HepG2 (cell line): Measurements from ENCODE around the gene YY1. TPM values are rescaled to one million over a fixed set of nuclear protein-coding genes. Genes with fewer than 3 reads are reported as not detected.
A peak's percentile ranks its signal among the peaks of the same experiment; 100 is the strongest.

Experiments used
- ARID5B ChIP-seq: IDR thresholded peaks from 2 replicates; pipeline ENCODE4 v1.4.0; 2020; ENCODE audit warnings: mild to moderate bottlenecking, missing genetic modification reagents
- BHLHE40 ChIP-seq: IDR thresholded peaks from 2 replicates; pipeline ENCODE4 v1.6.1; 2011; ENCODE audit warnings: low read length, improper control_type of control experiment
- CBX1 ChIP-seq: IDR thresholded peaks from one replicate; pipeline ENCODE4 v1.6.1; 2016; ENCODE audit warnings: antibody characterized with exemption, low read depth
- HBP1 ChIP-seq: IDR thresholded peaks from 2 replicates; pipeline ENCODE4 v1.6.1; 2016; ENCODE audit warnings: low read depth, control low read depth
- JARID2 ChIP-seq: sonication (generic); formaldehyde crosslinking; IDR thresholded peaks from 2 replicates; pipeline ENCODE4 v1.8.1; 2023; ENCODE audit warnings: missing genetic modification reagents, inconsistent platforms; ENCODE audit not compliant: insufficient replicate concordance
- KAT2B ChIP-seq: fragments of 150-350 bp; IDR thresholded peaks from 2 replicates; pipeline ENCODE4 v1.6.1; 2014; ENCODE audit warnings: low read depth, low read length, borderline replicate concordance
- KLF12 ChIP-seq: sonication (generic); formaldehyde crosslinking; IDR thresholded peaks from 2 replicates; pipeline ENCODE4 v1.4.0; 2020; ENCODE audit warnings: missing genetic modification reagents, borderline replicate concordance
- MAX ChIP-seq: IDR thresholded peaks from 2 replicates; pipeline ENCODE4 v1.6.1; 2012; ENCODE audit warnings: inconsistent platforms
- MTF2 ChIP-seq: sonication (generic); formaldehyde crosslinking; IDR thresholded peaks from 2 replicates; pipeline ENCODE4 v1.5.0; 2020; ENCODE audit warnings: missing genetic modification reagents, borderline replicate concordance
- MZF1 ChIP-seq: sonication (generic); formaldehyde crosslinking; IDR thresholded peaks from 2 replicates; pipeline ENCODE4 v1.8.1; 2023; ENCODE audit warnings: mild to moderate bottlenecking, missing genetic modification reagents, borderline replicate concordance
- NFYC ChIP-seq: IDR thresholded peaks from 2 replicates; pipeline ENCODE4 v1.6.1; 2016; ENCODE audit warnings: missing genetic modification reagents, missing compliant biosample characterization
- PRMT3 ChIP-seq: sonication (generic); formaldehyde crosslinking; IDR thresholded peaks from 2 replicates; pipeline ENCODE4 v1.8.1; 2022; ENCODE audit warnings: low read depth, mild to moderate bottlenecking, moderate library complexity, missing genetic modification reagents, borderline replicate concordance
- RARA ChIP-seq: IDR thresholded peaks from 2 replicates; pipeline ENCODE4 v1.6.1; 2016; ENCODE audit warnings: missing genetic modification reagents, missing compliant biosample characterization
- SATB2 ChIP-seq: sonication (generic); formaldehyde crosslinking; IDR thresholded peaks from 2 replicates; pipeline ENCODE4 v1.5.0; 2020; ENCODE audit warnings: missing genetic modification reagents
- SMARCE1 ChIP-seq: fragments of 450-650 bp; IDR thresholded peaks from 2 replicates; pipeline ENCODE4 v1.6.1; 2017; ENCODE audit warnings: borderline replicate concordance
- SNRNP70 ChIP-seq: fragments of 200-400 bp; formaldehyde crosslinking; IDR thresholded peaks from 2 replicates; pipeline ENCODE4 v1.6.1; 2017; ENCODE audit warnings: mild to moderate bottlenecking, low read depth, low read length, moderate library complexity
- SRF ChIP-seq: IDR thresholded peaks from 2 replicates; pipeline ENCODE4 v1.6.1; 2011; ENCODE audit warnings: mild to moderate bottlenecking, low read depth, low read length, moderate library complexity
- TP53 ChIP-seq: sonication (generic); formaldehyde crosslinking; conservative IDR thresholded peaks from 2 replicates; pipeline ENCODE4 v1.4.0; 2020; ENCODE audit warnings: missing genetic modification reagents
- ZFP36 ChIP-seq: fragments of 150-350 bp; IDR thresholded peaks from 2 replicates; pipeline ENCODE4 v1.6.1; 2018; ENCODE audit warnings: borderline replicate concordance, low read length, low read depth; ENCODE audit not compliant: partially characterized antibody
- ZFP62 ChIP-seq: sonication (generic); formaldehyde crosslinking; IDR thresholded peaks from 2 replicates; pipeline ENCODE4 v1.4.0; 2020; ENCODE audit warnings: missing genetic modification reagents
- ZNF333 ChIP-seq: sonication (generic); formaldehyde crosslinking; IDR thresholded peaks from 2 replicates; pipeline ENCODE4 v1.4.0; 2020; ENCODE audit warnings: mild to moderate bottlenecking, missing genetic modification reagents, borderline replicate concordance
- ZNF597 ChIP-seq: sonication (generic); formaldehyde crosslinking; IDR thresholded peaks from 2 replicates; pipeline ENCODE4 v1.5.0; 2020; ENCODE audit warnings: missing genetic modification reagents
- ZNF660 ChIP-seq: sonication (generic); formaldehyde crosslinking; IDR thresholded peaks from 2 replicates; pipeline ENCODE4 v1.5.1; 2020; ENCODE audit warnings: mild to moderate bottlenecking, low read depth, missing genetic modification reagents, borderline replicate concordance
- ZNF781 ChIP-seq: sonication (generic); formaldehyde crosslinking; IDR thresholded peaks from 2 replicates; pipeline ENCODE4 v1.5.1; 2020; ENCODE audit warnings: borderline replicate concordance, mild to moderate bottlenecking, missing genetic modification reagents; ENCODE audit errors: not compliant biosample characterization
- polyA plus RNA-seq, 8 experiments: library from polyadenylated mRNA; depleted of rRNA in 3 of 8; stranded (reverse) in 7 of 8; unstranded in 1 of 8; fragments of >200 nt; fragmentation: Illumina TruSeq in 4 of 8; extraction: Trizol in 4 of 8; gene quantifications; 2 replicates each; pipeline versions ENCODE4 v1.2.1 to v1.2.3, GENCODE V29; 2011 to 2016; ENCODE audit warnings: low read depth in 4 of 8, missing spikeins in 1 of 8, mixed read lengths in 1 of 8; ENCODE audit not compliant: insufficient read depth in 1 of 8
- total RNA-seq, 5 experiments: library from RNA; depleted of rRNA; stranded (reverse); fragments of >200 nt; fragmentation: Illumina TruSeq; extraction: Trizol; gene quantifications; 2 replicates each; pipeline ENCODE4 v1.2.3, GENCODE V29; 2016; ENCODE audit warnings: low read depth in 1 of 5

YY1 gene
- total and polyA plus RNA-seq, 2 of the 13 experiments (the other 11 are each of a cell fraction or from before 2014, with no cell fraction given): 29.4 to 68.1 TPM

GRCh38 chr14:100213956-100214769 lies 24.8 kb upstream of the YY1 start (continued):
- TF ChIP-seq ZFP36 (no peak), ZNF597 (no peak), SMARCE1 (no peak), MZF1 (no peak), ZNF333 (CRISPR knock-in tag) (no peak), KLF12 (CRISPR knock-in tag) (peak; percentile 96), TP53 (peak; percentile 79; the same call in 1 of the 2 replicates), SRF (no peak), SNRNP70 (no peak), PRMT3 (CRISPR knock-in tag) (no peak), ARID5B (CRISPR knock-in tag) (peak; percentile 43), BHLHE40 (no peak), RARA (CRISPR knock-in tag) (no peak), ZNF781 (CRISPR knock-in tag) (no peak), ZFP62 (no peak), KAT2B (no peak), ZNF660 (CRISPR knock-in tag) (no peak), CBX1 (peak; percentile 54), NFYC (0 out of 2 replicates have a peak, but pooled peaks have one; percentile 8), SATB2 (0 out of 2 replicates have a peak, but pooled peaks have one; percentile 55), MAX (peak; percentile 9; the same call in 1 of the 2 replicates), JARID2 (CRISPR knock-in tag) (no peak), HBP1 (CRISPR knock-in tag) (peak; percentile 56; the same call in 1 of the 2 replicates), MTF2 (no peak; the same call in 1 of the 2 replicates)
